K562 (cell line): Measurements from ENCODE around the gene PPP1CC. TPM values are rescaled to one million over a fixed set of nuclear protein-coding genes. Genes with fewer than 3 reads are reported as not detected.

ENCODE experiments used
- ATF4 ChIP-seq: fragments of 450-650 bp; formaldehyde crosslinking; IDR thresholded peaks from 2 replicates; pipeline ENCODE4 v1.4.0; 2022; ENCODE audit warnings: mild to moderate bottlenecking, moderate library complexity
- BACH1 ChIP-seq: fragments of 200-800 bp; sonication (Bioruptor generic); IDR thresholded peaks from 2 replicates; pipeline ENCODE4 v1.6.1; 2016; ENCODE audit warnings: missing genetic modification characterization, missing compliant biosample characterization
- C11orf30 ChIP-seq: fragments of 450-650 bp; IDR thresholded peaks from 2 replicates; pipeline ENCODE4 v1.6.1; 2016; ENCODE audit warnings: low read depth, mild to moderate bottlenecking
- E2F1 ChIP-seq: sonication (generic); formaldehyde crosslinking; IDR thresholded peaks from 2 replicates; pipeline ENCODE4 v1.8.1; 2023; ENCODE audit warnings: mild to moderate bottlenecking, missing genetic modification reagents, moderate library complexity
- EHMT2 ChIP-seq: fragments of 450-650 bp; IDR thresholded peaks from 2 replicates; pipeline ENCODE4 v1.6.1; 2018; ENCODE audit warnings: antibody characterized with exemption
- FOS ChIP-seq: IDR thresholded peaks from 3 replicates; pipeline ENCODE4 v1.6.1; 2011; ENCODE audit not compliant: insufficient read length; ENCODE audit errors: extremely low read depth
- FOSL1 ChIP-seq: fragments of 200-800 bp; sonication (Bioruptor generic); conservative IDR thresholded peaks from 2 replicates; pipeline ENCODE4 v1.6.1; 2016; ENCODE audit warnings: missing genetic modification characterization, missing compliant biosample characterization
- HDAC6 ChIP-seq: IDR thresholded peaks from 2 replicates; pipeline ENCODE4 v1.6.1; 2012; ENCODE audit warnings: low read depth, mild to moderate bottlenecking, control low read depth, inconsistent platforms, low read length, moderate library complexity
- HEY1 ChIP-seq: fragments of 250-450 bp; sonication (Bioruptor Pico); IDR thresholded peaks from 2 replicates; pipeline ENCODE4 v1.5.0; 2020; ENCODE audit warnings: mild to moderate bottlenecking, moderate library complexity, borderline replicate concordance
- HMGN3 ChIP-seq: IDR thresholded peaks from 2 replicates; pipeline ENCODE4 v1.6.1; 2011; ENCODE audit warnings: borderline replicate concordance, low read depth, mild to moderate bottlenecking, mixed read lengths, low read length; ENCODE audit not compliant: insufficient read length; ENCODE audit errors: extremely low read depth
- HNRNPH1 ChIP-seq: fragments of 200-400 bp; formaldehyde crosslinking; optimal IDR thresholded peaks from 2 replicates; pipeline ENCODE3; 2017; ENCODE audit warnings: low read depth, mild to moderate bottlenecking, low read length, moderate library complexity
- HNRNPLL ChIP-seq: fragments of 200-400 bp; formaldehyde crosslinking; IDR thresholded peaks from 2 replicates; pipeline ENCODE4 v1.6.1; 2017; ENCODE audit warnings: low read length, low read depth, mild to moderate bottlenecking; ENCODE audit not compliant: poor library complexity, severe bottlenecking
- MAFG ChIP-seq: fragments of 450-650 bp; conservative IDR thresholded peaks from 2 replicates; pipeline ENCODE4 v1.6.1; 2016; ENCODE audit warnings: missing genetic modification characterization, missing compliant biosample characterization
- MAFK ChIP-seq: IDR thresholded peaks from 2 replicates; pipeline ENCODE4 v1.6.1; 2011; ENCODE audit warnings: low read length, improper control_type of control experiment
- MCM2 ChIP-seq: fragments of 450-650 bp; IDR thresholded peaks from 2 replicates; pipeline ENCODE4 v1.6.1; 2017; ENCODE audit warnings: low read depth, mild to moderate bottlenecking
- NRF1 ChIP-seq, 2 experiments: fragments of 450-650 bp; IDR thresholded peaks in 1 of 2; conservative IDR thresholded peaks in 1 of 2; 2 replicates each; pipeline ENCODE4 v1.6.1; 2014; ENCODE audit warnings: mild to moderate bottlenecking in 2 of 2
- RNF2 ChIP-seq: sonication (generic); IDR thresholded peaks from 2 replicates; pipeline ENCODE4 v1.6.1; 2016
- SPI1 ChIP-seq: IDR thresholded peaks from 2 replicates; pipeline ENCODE4 v1.6.1; 2011; ENCODE audit warnings: low read depth, low read length, control low read depth, borderline replicate concordance
- STAT5A ChIP-seq: IDR thresholded peaks from 2 replicates; pipeline ENCODE4 v1.6.1; 2012; ENCODE audit warnings: low read length, inconsistent platforms, borderline replicate concordance
- ZFP30 ChIP-seq: fragments of 250-450 bp; sonication (Bioruptor Pico); IDR thresholded peaks from 2 replicates; pipeline ENCODE4 v1.8.0; 2022; ENCODE audit warnings: moderate library complexity, mild to moderate bottlenecking, inconsistent platforms, borderline replicate concordance
- ZNF133 ChIP-seq: fragments of 250-450 bp; sonication (Bioruptor Pico); IDR thresholded peaks from 2 replicates; pipeline ENCODE4 v1.4.0; 2020; ENCODE audit warnings: mild to moderate bottlenecking
- ZNF165 ChIP-seq: fragments of 250-450 bp; sonication (Bioruptor Pico); IDR thresholded peaks from 2 replicates; pipeline ENCODE4 v1.4.0; 2020; ENCODE audit warnings: borderline replicate concordance
- ZNF778 ChIP-seq: fragments of 450-650 bp; formaldehyde crosslinking; IDR thresholded peaks from 2 replicates; pipeline ENCODE4 v1.4.0; 2020; ENCODE audit warnings: mild to moderate bottlenecking, moderate library complexity
- ZNF79 ChIP-seq: fragments of 250-450 bp; sonication (Bioruptor Pico); IDR thresholded peaks from 2 replicates; pipeline ENCODE4 v1.4.0; 2020; ENCODE audit warnings: low read depth, mild to moderate bottlenecking, moderate library complexity
- polyA plus RNA-seq, 8 experiments: library from polyadenylated mRNA; depleted of rRNA in 4 of 8; stranded (reverse) in 5 of 8; unstranded in 3 of 8; fragments of >200 nt; fragmentation: Nextera tagmentation in 2 of 8; fragmentation: Illumina TruSeq in 1 of 8; extraction: Ambion mirVana in 2 of 8; extraction: Trizol in 1 of 8; gene quantifications; 2 replicates each; pipeline versions ENCODE4 v1.2.1 to v1.2.3, GENCODE V29; 2011 to 2014; ENCODE audit warnings: inconsistent platforms in 1 of 8, missing spikeins in 1 of 8
- total RNA-seq, 7 experiments: library from RNA; depleted of rRNA in 6 of 7; stranded (reverse); fragments of >200 nt in 6 of 7; fragmentation: Illumina TruSeq in 2 of 7; extraction: Trizol in 2 of 7; gene quantifications; 2 replicates each; pipeline versions ENCODE4 v1.2.1 to v1.2.3, GENCODE V29; 2011 to 2021; ENCODE audit warnings: low replicate concordance in 1 of 7
- TF ChIP-seq, protein P1 (sequence below): sonication (generic); formaldehyde crosslinking; IDR thresholded peaks from 2 replicates; pipeline ENCODE4 v1.8.1; 2023; ENCODE audit warnings: missing genetic modification reagents, mild to moderate bottlenecking, borderline replicate concordance

The PPP1CC gene
- total and polyA plus RNA-seq, 9 of the 15 experiments (the other 6 are each of a cell fraction or from before 2014, with no cell fraction given) = 67.4 to 286 (median 195) TPM

GRCh38 chr12:110760204-110760609, 17.5 kb upstream of the PPP1CC start (continued):
- 0 out of 2 replicates have a peak, but pooled peaks have one; percentile 48 for TF ChIP-seq BACH1
- no peak for TF ChIP-seq HNRNPLL
- no peak for TF ChIP-seq ZNF165
- no peak for TF ChIP-seq MCM2
- no peak for TF ChIP-seq SPI1
- TF ChIP-seq FOSL1 = peak; percentile 95
- no peak for TF ChIP-seq ZNF79 (CRISPR knock-in tag)
- peak; percentile 34; the same call in 1 of the 2 replicates for TF ChIP-seq MAFK
- TF ChIP-seq ZNF778 (CRISPR knock-in tag) = no peak
- no peak for TF ChIP-seq E2F1 (CRISPR knock-in tag)
- no peak for TF ChIP-seq HMGN3
- TF ChIP-seq STAT5A = no peak
- TF ChIP-seq HEY1 (CRISPR knock-in tag) = no peak
- peak; percentile 84 for TF ChIP-seq MAFG
- peak; percentile 87 for TF ChIP-seq C11orf30
- TF ChIP-seq ZFP30 (CRISPR knock-in tag) = no peak
- no peak for TF ChIP-seq HDAC6
- no peak for TF ChIP-seq RNF2
- TF ChIP-seq, protein P1, sequence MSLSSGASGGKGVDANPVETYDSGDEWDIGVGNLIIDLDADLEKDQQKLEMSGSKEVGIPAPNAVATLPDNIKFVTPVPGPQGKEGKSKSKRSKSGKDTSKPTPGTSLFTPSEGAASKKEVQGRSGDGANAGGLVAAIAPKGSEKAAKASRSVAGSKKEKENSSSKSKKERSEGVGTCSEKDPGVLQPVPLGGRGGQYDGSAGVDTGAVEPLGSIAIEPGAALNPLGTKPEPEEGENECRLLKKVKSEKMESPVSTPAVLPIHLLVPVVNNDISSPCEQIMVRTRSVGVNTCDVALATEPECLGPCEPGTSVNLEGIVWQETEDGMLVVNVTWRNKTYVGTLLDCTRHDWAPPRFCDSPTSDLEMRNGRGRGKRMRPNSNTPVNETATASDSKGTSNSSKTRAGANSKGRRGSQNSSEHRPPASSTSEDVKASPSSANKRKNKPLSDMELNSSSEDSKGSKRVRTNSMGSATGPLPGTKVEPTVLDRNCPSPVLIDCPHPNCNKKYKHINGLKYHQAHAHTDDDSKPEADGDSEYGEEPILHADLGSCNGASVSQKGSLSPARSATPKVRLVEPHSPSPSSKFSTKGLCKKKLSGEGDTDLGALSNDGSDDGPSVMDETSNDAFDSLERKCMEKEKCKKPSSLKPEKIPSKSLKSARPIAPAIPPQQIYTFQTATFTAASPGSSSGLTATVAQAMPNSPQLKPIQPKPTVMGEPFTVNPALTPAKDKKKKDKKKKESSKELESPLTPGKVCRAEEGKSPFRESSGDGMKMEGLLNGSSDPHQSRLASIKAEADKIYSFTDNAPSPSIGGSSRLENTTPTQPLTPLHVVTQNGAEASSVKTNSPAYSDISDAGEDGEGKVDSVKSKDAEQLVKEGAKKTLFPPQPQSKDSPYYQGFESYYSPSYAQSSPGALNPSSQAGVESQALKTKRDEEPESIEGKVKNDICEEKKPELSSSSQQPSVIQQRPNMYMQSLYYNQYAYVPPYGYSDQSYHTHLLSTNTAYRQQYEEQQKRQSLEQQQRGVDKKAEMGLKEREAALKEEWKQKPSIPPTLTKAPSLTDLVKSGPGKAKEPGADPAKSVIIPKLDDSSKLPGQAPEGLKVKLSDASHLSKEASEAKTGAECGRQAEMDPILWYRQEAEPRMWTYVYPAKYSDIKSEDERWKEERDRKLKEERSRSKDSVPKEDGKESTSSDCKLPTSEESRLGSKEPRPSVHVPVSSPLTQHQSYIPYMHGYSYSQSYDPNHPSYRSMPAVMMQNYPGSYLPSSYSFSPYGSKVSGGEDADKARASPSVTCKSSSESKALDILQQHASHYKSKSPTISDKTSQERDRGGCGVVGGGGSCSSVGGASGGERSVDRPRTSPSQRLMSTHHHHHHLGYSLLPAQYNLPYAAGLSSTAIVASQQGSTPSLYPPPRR = no peak
- TF ChIP-seq FOS = peak; percentile 34
- no peak for TF ChIP-seq ATF4 (CRISPR knock-in tag)
- no peak for TF ChIP-seq HNRNPH1
- peak; percentile 84 for TF ChIP-seq EHMT2
- TF ChIP-seq ZNF133 (CRISPR knock-in tag) = no peak
- TF ChIP-seq NRF1 (conservative IDR thresholded peaks at IDR 0.05 in 1 of 2, IDR thresholded peaks at IDR 0.05 in 1 of 2) = 0 out of 4 replicates have a peak, but pooled peaks of 1 of the 2 experiments have one; percentile 15
